ENCODE data around the gene MPRIP. TPM values are rescaled to one million over a fixed set of nuclear protein-coding genes. Genes with fewer than 3 reads are reported as not detected.

Gene MPRIP
- total RNA-seq, 1 donor from 2014 or later, result 345 TPM

DNA sequence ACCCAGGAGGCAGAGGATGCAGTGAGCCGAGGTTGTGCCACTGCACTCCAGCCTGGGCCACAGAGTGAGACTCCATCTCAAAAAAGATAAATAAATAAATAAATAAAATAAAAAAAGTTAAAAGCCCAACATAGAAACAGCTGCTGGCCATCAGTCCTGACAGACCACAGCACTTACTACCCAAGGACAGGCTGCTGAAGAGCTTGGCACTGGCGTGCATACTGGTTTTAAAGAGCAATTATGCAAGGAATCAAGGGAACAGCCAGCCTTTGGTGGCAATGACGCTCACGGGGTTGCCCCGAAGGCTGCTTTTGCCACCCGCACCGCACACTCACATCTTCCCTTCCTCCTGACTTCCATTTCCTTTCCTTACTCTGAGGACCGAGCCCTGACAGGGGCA lies 159.7 kb downstream of the MPRIP start:
- Mint-ChIP-seq H3K36me3 (ENCODE audit: low read depth) (peaks cover 1% of the 10 kb centered on the region), H3K4me1 (ENCODE audit: low read depth) (peaks cover 40% of the 10 kb centered on the region), H3K9me3 (ENCODE audit: low read depth) (no peaks in the 10 kb centered on the region), H3K27me3 (ENCODE audit: low read depth) (no peaks in the 10 kb centered on the region), H3K27ac (ENCODE audit: unreplicated experiment) (no peak overlapping the region), H3K4me3 (ENCODE audit: unreplicated experiment) (no peak overlapping the region)
- TF ChIP-seq, protein P1, sequence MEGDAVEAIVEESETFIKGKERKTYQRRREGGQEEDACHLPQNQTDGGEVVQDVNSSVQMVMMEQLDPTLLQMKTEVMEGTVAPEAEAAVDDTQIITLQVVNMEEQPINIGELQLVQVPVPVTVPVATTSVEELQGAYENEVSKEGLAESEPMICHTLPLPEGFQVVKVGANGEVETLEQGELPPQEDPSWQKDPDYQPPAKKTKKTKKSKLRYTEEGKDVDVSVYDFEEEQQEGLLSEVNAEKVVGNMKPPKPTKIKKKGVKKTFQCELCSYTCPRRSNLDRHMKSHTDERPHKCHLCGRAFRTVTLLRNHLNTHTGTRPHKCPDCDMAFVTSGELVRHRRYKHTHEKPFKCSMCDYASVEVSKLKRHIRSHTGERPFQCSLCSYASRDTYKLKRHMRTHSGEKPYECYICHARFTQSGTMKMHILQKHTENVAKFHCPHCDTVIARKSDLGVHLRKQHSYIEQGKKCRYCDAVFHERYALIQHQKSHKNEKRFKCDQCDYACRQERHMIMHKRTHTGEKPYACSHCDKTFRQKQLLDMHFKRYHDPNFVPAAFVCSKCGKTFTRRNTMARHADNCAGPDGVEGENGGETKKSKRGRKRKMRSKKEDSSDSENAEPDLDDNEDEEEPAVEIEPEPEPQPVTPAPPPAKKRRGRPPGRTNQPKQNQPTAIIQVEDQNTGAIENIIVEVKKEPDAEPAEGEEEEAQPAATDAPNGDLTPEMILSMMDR (IDR thresholded peaks at IDR 0.05), result no peak
- no peak for DNase-seq (ENCODE audit: low spot score)

DNA sequence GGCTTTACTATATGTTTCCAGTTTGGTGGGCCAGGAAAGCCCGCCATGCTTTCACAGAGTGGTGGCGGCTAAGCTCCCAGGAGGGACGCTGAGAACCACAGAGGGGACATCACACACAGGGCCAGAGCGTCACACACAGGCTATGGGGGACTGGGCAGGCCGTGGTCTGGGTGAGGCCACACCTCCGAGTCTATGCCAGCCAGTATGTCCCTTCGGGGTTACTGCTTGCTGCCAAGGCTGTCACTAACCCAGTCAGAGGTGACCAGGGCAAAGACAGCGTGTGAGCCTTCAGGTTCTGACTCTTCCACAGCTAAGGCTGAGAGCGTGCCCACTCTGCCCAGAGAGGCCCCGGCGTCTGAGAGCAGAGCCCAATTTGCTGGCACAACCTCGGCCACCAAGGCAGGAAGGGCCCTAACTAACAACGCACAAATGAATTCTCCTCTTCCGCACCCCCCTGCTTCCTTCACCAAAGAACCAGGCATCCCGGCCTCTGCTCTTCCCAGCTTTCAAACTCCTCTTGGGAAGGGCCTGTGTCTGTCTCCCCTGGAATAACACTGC lies 161.0 kb downstream of the MPRIP start:
- no peaks in the 10 kb centered on the region for H3K27me3 Mint-ChIP-seq (ENCODE audit: low read depth)
- TF ChIP-seq, protein P1 (IDR thresholded peaks at IDR 0.05), result no peak
- no peak for DNase-seq (ENCODE audit: low spot score)
- peaks cover 43% of the 10 kb centered on the region for H3K4me1 Mint-ChIP-seq (ENCODE audit: low read depth)
- H3K27ac Mint-ChIP-seq (ENCODE audit: unreplicated experiment), result no peak overlapping the region
- H3K9me3 Mint-ChIP-seq (ENCODE audit: low read depth), result no peaks in the 10 kb centered on the region
- peaks cover 1% of the 10 kb centered on the region for H3K36me3 Mint-ChIP-seq (ENCODE audit: low read depth)
- no peak overlapping the region for H3K4me3 Mint-ChIP-seq (ENCODE audit: unreplicated experiment)

DNA sequence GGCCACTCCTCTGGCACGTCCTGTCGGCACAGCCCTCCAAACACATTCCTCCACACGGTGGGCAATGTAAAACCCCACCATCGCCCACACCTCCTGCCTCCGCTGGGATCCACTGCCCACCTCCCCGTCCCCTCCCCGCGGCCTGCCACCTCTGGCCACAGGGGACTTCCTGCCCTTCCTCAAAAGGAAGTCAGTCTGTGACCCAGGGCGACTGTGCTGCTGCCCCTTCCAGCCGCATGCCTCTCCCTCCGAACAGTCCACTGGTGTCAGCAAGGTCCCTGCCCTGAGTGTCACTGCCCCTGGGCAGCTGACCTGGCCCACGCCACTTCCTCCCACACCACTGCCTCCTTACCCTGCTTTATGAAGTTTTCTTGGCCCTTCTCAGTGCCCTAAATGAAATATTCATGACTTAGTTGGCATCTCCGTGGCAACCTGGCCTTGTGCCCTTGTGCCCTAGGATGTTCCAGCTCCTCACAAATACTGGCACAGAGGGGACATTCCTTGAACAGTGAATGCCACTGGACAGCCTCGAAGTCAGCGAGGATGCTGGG lies 161.9 kb downstream of the MPRIP start:
- no peak overlapping the region for H3K4me3 Mint-ChIP-seq (ENCODE audit: unreplicated experiment)
- no peaks in the 10 kb centered on the region for H3K27me3 Mint-ChIP-seq (ENCODE audit: low read depth)
- H3K4me1 Mint-ChIP-seq (ENCODE audit: low read depth), result peaks cover 43% of the 10 kb centered on the region
- no peak overlapping the region for H3K27ac Mint-ChIP-seq (ENCODE audit: unreplicated experiment)
- no peaks in the 10 kb centered on the region for H3K9me3 Mint-ChIP-seq (ENCODE audit: low read depth)
- H3K36me3 Mint-ChIP-seq (ENCODE audit: low read depth), result peaks cover 1% of the 10 kb centered on the region
- TF ChIP-seq, protein P1 (IDR thresholded peaks at IDR 0.05), result no peak
- DNase-seq (ENCODE audit: low spot score), result no peak

DNA sequence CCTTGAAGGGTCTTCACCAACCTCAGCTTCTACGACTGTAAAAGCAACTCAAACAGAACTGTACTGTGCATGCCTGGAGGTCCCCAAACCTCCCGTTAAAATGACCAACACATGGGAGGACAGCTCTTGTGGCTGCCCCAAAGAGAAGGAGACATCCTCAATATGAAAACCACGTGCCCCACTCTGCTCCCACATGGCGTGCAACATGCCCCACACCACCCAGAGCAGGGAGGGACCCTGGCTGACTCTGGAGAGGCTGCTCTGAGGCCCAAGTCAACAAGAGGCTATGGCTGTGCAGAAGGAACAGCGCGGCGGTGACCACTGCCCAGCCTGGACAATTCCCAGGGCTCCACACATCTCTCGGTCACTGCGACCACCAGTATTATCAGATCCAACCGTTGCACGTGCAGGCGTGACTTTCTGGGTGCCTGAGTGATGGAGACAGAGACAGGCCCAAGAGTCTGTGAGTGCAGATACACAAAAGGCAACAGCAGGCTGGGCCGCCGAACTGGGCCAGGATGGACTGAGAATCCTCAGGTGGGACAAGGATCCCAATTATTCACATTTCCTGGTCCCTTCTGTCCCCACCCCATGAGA lies 162.5 kb downstream of the MPRIP start:
- DNase-seq (ENCODE audit: low spot score), result no peak
- Mint-ChIP-seq H3K4me3 (ENCODE audit: unreplicated experiment) (no peak overlapping the region), H3K36me3 (ENCODE audit: low read depth) (peaks cover 1% of the 10 kb centered on the region), H3K4me1 (ENCODE audit: low read depth) (peaks cover 41% of the 10 kb centered on the region), H3K27me3 (ENCODE audit: low read depth) (no peaks in the 10 kb centered on the region), H3K9me3 (ENCODE audit: low read depth) (no peaks in the 10 kb centered on the region), H3K27ac (ENCODE audit: unreplicated experiment) (no peak overlapping the region)
- TF ChIP-seq, protein P1 (IDR thresholded peaks at IDR 0.05), result no peak

DNA sequence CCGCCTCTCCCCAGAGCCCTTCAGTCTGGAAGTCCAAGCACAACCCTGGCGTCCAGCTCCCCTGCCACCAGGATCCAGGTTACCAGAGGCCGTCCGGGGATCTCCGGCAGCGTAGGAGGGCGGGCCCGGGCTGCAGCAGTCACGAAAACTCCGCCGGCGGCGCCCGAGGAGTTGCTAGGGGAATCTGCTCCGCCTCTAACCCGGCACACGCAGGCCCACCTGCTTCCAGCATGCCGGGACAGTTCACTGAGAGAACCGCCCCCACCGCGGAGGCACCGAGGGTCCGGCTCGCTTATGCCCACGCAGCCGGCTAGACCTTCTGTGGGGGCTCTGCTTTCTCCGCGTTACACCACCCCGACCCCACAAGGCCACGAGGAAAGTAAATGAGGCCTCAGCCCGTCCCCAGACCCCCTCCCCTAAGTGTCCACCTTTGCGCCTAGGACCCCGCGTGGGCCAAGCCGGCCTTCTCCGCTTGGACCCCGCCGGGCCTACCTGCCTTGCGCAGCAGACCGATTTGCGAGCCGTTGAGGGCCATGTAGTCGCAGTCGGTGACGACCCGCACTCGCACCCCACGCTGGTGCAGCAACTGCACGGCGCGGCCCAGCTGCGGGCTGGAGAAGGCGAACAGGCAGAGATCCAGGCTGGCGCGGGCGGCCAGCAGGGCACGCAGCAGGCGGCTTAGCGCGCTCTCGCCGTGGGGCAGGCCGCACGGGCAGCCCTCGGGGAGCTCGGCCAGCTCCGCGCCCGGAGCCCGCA lies 163.3 kb downstream of the MPRIP start:
- DNase-seq (ENCODE audit: low spot score), result no peak
- Mint-ChIP-seq H3K4me3 (ENCODE audit: unreplicated experiment) (no peak overlapping the region), H3K9me3 (ENCODE audit: low read depth) (no peaks in the 10 kb centered on the region), H3K27ac (ENCODE audit: unreplicated experiment) (no peak overlapping the region), H3K36me3 (ENCODE audit: low read depth) (peaks cover 1% of the 10 kb centered on the region), H3K4me1 (ENCODE audit: low read depth) (peaks cover 33% of the 10 kb centered on the region), H3K27me3 (ENCODE audit: low read depth) (no peaks in the 10 kb centered on the region)
- TF ChIP-seq, protein P1 (IDR thresholded peaks at IDR 0.05), result no peak

Measured in chondrocyte (in vitro differentiated cells).